HG02970 (cell line): Measurements from ENCODE around the gene SLC6A3.
"Not testable (repeated sequence)": the region's sequence is repeated elsewhere in the genome, so short reads cannot be mapped to it uniquely, and the experiment has no call there.

Source experiments
- ATAC-seq: cut with Tn5 transposase; IDR thresholded peaks from one replicate; pipeline ENCODE4 v1.9.1; 2021; ENCODE audit warnings: mild to moderate bottlenecking, moderate library complexity, moderate number of reproducible peaks; ENCODE audit not compliant: unreplicated experiment, low FRiP score

The SLC6A3 gene

DNA sequence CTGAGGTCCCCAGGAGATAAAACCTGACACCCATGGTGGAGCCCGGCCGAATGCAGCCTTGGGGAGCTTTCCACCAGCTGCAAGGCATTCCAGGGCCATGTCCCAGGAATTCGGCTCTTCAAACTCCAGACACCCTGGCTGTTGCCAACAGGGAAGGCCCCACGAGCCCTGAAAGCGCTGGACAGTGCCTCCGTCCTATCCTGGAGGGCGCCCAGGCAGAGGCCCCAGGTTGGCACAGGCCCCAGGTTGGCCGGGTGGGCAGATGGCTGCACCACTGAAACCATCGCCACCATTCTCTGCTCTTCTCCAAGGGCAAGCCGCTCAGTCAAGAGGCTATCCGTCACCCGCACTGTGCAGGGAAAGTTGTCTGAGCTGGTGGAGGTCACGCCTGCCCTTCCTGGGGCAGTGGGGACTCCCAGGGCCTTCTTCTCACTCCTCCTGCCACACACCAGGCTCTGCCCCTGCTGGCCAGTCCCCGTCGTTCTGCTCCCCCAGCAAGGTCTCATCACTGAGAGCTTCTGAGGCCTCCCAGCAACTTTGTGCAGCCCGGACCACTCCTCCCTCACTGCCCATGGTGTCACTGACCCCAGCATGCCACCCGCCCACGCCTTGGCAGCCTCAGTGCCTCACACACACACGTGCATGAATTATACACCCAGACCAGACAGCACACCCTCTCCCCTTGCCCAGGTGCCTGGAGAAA lies 21.2 kb downstream of the SLC6A3 start:
- ATAC-seq: no peak

GRCh38 chr5:1422522-1422921 lies 22.7 kb downstream of the SLC6A3 start:
- ATAC-seq: not testable (repeated sequence)

GRCh38 chr5:1421521-1422341 lies 23.5 kb downstream of the SLC6A3 start:
- no peak for ATAC-seq

GRCh38 chr5:1420211-1421195 lies 24.7 kb downstream of the SLC6A3 start:
- ATAC-seq: no peak

DNA sequence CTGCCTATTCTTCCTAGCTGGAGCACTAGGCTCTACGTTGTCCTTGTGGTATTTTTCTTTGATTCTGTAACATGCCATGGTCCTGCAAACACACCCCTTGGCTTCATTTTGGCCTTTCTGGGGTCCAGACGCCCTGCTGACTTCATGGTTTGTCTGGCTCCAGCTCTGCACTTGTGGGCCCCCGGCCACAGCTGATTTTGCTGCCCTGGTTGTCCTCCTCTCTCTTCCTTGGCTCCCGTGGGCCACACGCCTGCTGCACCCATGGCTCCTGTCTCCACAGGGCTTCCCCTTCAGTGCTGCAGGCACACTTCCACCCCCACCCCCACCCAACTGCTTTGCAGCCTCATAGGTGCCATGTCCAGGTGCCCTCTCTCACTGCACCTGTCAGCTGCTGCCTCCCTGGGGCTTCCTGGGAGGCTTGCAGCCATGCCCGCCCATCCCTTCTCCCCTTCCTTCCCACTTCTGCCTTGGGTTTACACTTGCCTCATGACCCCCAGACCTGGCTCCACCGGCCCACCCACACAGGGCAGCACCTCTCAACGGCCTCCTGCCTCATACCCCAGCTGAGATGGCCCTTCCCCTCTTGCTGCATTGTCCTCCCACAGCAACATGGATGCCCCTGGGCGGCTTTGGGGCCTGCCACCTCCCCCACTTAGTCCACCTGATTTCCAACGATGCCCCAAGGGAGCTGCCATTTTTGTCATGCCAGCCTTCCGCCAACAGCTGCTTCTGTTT lies 25.6 kb downstream of the SLC6A3 start:
- ATAC-seq: no peak

- no peak for ATAC-seq
Observed at GRCh38 chr5:1418921-1419280, 26.3 kb downstream of the SLC6A3 start.

DNA sequence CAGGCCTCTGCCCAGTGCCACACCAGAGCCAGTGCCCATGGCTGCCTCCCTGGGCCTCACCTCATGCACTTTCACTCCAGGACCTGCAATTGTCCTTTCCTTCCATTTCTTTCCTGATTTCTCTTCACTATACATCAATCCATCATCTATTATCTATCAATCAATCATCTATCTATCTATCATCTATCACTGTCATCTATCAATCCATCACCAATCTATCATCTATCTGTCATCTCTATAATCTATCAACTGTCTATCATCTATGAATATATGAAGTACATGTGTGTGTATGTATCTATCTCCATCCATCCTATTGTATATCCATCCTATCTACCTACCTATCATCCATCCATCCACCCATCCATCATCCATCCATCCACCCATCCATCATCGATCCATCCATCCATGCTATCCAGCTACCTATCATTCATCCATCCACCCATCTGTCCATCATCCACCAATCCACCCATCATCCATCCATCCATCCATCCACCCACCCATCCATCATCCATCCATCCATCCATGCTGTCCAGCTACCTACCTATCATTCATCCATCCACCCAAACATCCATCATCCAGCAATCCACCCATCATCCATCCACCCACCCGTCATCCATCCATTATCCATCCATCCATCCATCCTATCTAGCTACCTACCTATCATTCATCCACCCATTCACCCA lies 26.9 kb downstream of the SLC6A3 start:
- ATAC-seq: no peak

- no peak for ATAC-seq
Observed at GRCh38 chr5:1417586-1418225, 27.5 kb downstream of the SLC6A3 start.

DNA sequence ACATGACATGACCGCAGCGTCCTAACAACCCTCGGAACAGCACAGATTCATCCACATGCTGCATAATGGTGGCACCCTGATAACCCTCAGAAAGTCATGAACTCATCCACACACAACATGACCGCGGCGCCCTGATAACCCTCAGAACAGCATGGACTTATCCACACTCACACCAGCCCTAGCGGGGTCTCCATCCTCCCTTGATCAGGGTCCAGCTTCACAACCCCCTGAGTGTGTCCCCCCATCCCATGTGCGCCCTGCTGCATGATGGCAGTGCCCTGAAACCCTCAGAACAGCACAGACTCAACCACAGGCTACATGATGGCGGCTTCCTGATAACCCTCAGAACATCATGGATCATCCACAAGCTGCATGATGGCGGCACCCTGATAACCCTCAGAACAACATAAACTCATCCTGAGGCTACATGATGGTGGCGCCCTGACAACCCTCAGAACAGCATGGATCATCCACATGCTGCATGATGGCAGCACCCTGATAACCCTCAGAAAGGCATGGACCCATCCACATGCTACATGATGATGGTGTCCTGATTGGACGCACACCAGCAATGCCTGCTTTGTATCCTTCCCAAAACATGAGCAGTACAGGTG lies 28.3 kb downstream of the SLC6A3 start:
- no peak for ATAC-seq

GRCh38 chr5:1415626-1416360 lies 29.4 kb downstream of the SLC6A3 start:
- no peak for ATAC-seq

- no peak for ATAC-seq
Observed at GRCh38 chr5:1415059-1415425, 30.2 kb downstream of the SLC6A3 start.

DNA sequence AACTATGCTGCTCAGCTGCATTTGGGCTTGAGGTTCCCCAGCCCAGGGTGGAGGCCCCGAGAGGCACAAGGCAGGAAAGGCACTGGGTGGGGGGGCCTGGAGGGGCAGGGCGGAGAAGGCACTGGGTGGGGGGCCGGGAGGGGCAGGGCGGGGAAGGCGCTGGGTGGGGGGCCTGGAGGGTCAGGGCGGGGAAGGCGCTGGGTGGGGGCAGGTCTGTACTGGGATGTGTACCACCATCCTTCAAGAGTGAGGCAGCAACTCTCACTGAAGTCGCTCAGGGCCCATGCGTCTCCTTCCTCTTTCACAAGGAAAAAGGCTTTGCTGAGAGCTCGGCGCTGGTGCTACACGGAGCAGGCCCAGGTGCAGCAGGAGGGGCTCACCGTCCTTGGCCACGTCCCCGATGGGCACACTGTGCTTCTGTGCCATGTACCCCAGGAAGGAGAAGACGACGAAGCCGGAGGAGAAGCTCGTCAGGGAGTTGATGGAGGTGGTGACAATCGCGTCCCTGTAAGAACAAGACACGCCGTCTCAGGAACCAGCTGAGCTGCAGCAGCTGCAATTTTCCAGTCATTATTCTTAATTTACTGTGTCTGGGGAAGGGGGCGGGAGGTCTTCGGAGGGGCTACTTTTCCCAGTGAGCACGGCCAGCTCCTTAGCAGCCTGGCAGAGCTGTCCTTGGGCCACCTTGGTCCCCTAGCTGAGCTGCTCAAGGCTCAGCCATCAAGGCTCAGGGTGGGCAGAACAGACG lies 30.8 kb downstream of the SLC6A3 start:
- no peak for ATAC-seq

GRCh38 chr5:1413611-1414241 lies 31.5 kb downstream of the SLC6A3 start:
- no peak for ATAC-seq

GRCh38 chr5:1413211-1413610 lies 32.0 kb downstream of the SLC6A3 start:
- no peak for ATAC-seq

- no peak for ATAC-seq
Observed at GRCh38 chr5:1412621-1413020, 32.6 kb downstream of the SLC6A3 start.

- ATAC-seq: no peak
Observed at GRCh38 chr5:1412163-1412562, 33.1 kb downstream of the SLC6A3 start.

DNA sequence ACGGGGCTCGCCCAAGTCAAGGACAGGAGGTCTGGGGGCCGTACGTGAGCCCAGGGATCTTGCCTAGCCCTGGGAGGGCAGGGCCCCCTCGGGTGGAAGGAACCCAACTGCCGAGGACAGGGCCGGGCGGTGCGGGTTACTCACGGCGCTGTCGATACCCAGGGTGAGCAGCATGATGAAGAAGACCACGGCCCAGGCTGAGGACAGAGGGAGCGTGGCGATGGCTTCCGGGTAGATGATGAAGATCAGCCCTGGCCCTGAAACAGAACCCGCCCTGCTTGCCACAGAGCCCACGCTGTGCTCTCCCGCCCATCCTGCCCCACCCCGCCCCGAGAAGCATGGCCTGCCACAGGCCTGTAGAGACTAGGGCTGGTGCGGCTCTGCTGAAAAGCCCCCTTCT lies 34.1 kb downstream of the SLC6A3 start:
- ATAC-seq: no peak
